Activated naive CD8-positive, alpha-beta T cell treated with anti-CD3 and anti-CD28 coated beads, Interleukin-2, amount 50 U/mL, for 24 hours (primary cell): ENCODE data around the gene LRRC70.
A peak's percentile ranks its signal among the peaks of the same experiment; 100 is the strongest.

Experiments used
- ATAC-seq: fragments of 150-1000 bp; cut with Tn5 transposase; one replicate; pipeline ENCODE4 v1.10.0; 2021
- DNase-seq: peaks from one replicate; pipeline ENCODE4 v3.0.0; 2021
- H3K27ac Mint-ChIP-seq: one replicate; pipeline ENCODE4 v1.8.0; 2021; ENCODE audit warnings: mild to moderate bottlenecking, mixed read lengths
- H3K27me3 Mint-ChIP-seq: one replicate; pipeline ENCODE4 v1.8.0; 2021; ENCODE audit warnings: mixed read lengths
- H3K36me3 Mint-ChIP-seq: one replicate; pipeline ENCODE4 v1.8.0; 2021; ENCODE audit warnings: low read depth, mixed read lengths
- H3K4me1 Mint-ChIP-seq: one replicate; pipeline ENCODE4 v1.8.0; 2021; ENCODE audit warnings: mixed read lengths
- H3K4me3 Mint-ChIP-seq: one replicate; pipeline ENCODE4 v1.8.0; 2021; ENCODE audit warnings: mild to moderate bottlenecking, moderate library complexity, mixed read lengths
- H3K9me3 Mint-ChIP-seq: one replicate; pipeline ENCODE4 v1.8.0; 2021; ENCODE audit warnings: mixed read lengths

LRRC70 gene, protein sequence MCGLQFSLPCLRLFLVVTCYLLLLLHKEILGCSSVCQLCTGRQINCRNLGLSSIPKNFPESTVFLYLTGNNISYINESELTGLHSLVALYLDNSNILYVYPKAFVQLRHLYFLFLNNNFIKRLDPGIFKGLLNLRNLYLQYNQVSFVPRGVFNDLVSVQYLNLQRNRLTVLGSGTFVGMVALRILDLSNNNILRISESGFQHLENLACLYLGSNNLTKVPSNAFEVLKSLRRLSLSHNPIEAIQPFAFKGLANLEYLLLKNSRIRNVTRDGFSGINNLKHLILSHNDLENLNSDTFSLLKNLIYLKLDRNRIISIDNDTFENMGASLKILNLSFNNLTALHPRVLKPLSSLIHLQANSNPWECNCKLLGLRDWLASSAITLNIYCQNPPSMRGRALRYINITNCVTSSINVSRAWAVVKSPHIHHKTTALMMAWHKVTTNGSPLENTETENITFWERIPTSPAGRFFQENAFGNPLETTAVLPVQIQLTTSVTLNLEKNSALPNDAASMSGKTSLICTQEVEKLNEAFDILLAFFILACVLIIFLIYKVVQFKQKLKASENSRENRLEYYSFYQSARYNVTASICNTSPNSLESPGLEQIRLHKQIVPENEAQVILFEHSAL

DNA sequence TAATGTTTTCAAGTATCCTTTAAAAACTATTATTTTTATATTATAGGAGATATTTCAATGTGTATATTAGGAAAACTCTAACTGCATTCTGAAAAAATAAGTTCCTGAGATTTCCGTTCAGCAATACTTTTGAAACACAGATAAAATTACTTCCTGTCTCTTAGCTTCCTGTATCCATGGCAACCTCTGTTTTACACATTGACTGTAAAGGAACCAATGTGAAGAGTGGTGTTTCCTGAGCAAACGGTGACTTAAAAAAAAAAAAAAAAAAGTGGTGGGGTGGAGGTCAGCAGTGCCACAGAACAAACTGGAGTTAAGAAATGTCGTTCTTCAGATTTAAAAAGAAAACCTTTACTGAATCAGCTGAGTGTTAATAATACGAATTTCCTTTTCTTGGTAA lies at the start of gene LRRC70:
TSS of gene LRRC70 (plus strand) at position 280 of the 400 bp plus-strand sequence. CDS start 620 bp downstream, outside the sequence.
- no peaks in the 10 kb centered on the region for H3K9me3 Mint-ChIP-seq
- ATAC-seq (peak; percentile 72), DNase-seq (no peak)
- H3K27ac Mint-ChIP-seq, result peak within 1 kb of the TSS; percentile 84
- peaks cover 26% of the 10 kb centered on the region for H3K36me3 Mint-ChIP-seq
- peak within 1 kb of the TSS; percentile 58 for H3K4me3 Mint-ChIP-seq
- H3K27me3 Mint-ChIP-seq, result no peaks in the 10 kb centered on the region
- peaks cover 37% of the 10 kb centered on the region for H3K4me1 Mint-ChIP-seq

DNA sequence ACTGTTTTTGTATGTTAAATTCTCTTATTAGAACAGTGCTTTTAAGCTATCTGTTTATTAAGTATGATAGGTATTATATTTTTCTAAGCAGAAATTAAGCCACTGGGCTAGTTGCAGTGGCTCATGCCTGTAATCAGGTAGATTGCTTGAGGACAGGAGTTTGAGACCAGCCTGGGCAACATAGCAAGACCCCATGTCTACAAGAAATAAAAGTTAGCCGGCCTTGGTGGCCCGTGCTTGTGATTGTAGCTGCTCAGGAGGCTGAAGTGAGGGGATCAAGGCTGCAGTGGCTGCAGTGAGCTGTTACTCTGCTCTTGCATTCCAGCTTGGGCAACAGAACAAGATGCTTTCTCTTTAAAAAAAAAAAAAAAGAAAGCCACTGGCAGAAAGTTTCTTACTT lies 45.0 kb upstream of the LRRC70 start:
- no peak overlapping the region for H3K27ac Mint-ChIP-seq
- H3K4me3 Mint-ChIP-seq, result no peak overlapping the region
- DNase-seq (no peak), ATAC-seq (no peak)
- H3K27me3 Mint-ChIP-seq, result no peaks in the 10 kb centered on the region
- no peaks in the 10 kb centered on the region for H3K9me3 Mint-ChIP-seq
- H3K36me3 Mint-ChIP-seq, result peaks cover 23% of the 10 kb centered on the region
- H3K4me1 Mint-ChIP-seq, result peaks cover 4% of the 10 kb centered on the region

DNA sequence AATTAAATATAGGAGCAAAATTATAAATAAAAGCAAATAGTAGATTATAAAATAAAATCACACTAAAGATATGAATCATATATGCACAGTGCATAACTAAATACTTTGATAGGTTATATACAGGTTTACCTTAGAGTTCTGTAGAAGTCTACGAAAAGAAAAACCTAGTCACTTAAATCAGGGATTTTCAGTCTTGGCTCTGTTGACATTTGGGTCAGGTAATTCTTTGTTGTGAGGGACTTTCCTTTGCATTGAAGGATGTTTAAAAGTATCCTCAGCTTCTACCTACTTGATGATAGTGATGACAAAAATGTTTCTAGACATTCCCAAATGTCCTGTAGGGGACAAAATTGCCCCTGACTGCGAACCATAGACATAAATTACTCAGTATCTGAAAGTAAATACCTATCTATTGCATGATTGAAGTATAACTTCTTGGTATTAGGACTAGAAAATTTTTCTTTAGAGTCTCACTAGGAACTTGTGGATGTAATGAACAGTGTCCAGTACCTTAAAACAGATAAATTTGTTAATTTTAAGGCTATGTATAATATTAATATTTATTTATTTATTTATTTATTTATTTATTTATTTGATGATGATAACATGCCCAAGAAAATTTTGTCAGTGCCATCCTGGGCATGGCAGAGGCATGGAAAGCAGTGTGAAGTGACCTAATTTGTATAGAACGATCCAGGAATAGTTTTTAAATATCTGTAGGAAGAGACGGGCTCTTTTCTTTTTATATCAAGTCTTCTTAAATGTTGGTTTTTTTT lies 44.0 kb upstream of the LRRC70 start:
- Mint-ChIP-seq H3K9me3 (no peaks in the 10 kb centered on the region), H3K4me1 (peaks cover 7% of the 10 kb centered on the region), H3K27ac (no peak overlapping the region), H3K36me3 (peaks cover 28% of the 10 kb centered on the region), H3K27me3 (no peaks in the 10 kb centered on the region), H3K4me3 (no peak overlapping the region)
- ATAC-seq, result no peak
- DNase-seq, result no peak

DNA sequence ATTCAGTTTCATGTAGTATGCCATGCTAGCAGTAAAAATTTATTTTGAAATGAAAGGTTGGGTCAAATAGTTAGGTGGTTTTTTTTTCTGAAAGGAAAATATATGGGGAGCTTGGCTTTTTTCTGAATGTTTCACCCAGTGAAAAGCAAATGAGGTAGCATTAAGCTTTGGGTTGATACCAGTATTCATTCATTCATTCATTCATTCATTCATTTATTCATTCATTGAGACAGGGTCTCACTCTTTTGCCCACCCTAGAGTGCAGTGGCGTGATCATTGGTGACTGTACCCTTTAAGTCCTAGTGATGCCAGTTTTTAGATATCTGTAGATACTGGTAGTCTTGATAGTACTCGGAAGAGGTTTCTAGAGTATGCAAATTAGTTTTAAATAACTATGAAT lies 42.4 kb upstream of the LRRC70 start:
- H3K4me3 Mint-ChIP-seq, result no peak overlapping the region

DNA sequence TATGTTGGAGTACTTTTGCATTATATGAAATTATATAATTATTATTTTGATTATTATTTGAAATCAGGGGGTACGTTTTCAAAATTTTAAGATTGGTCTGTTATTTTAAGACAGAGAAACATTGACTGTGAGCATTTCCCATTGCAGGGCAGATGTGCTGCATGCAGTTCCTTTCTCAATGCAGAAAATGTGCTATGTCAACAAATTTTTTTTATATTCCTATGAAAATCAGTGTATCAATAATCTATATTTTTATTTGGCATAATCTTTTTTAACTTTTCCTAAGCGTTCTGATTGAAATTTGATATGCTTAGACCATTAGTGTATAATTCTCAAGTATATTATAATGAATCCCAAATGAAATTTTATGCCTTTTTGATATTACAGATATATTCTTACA lies 41.8 kb upstream of the LRRC70 start:
- peaks cover 21% of the 10 kb centered on the region for H3K36me3 Mint-ChIP-seq
- no peak overlapping the region for H3K4me3 Mint-ChIP-seq
- ATAC-seq, result no peak
- no peaks in the 10 kb centered on the region for H3K27me3 Mint-ChIP-seq
- H3K27ac Mint-ChIP-seq, result no peak overlapping the region
- DNase-seq, result no peak
- H3K4me1 Mint-ChIP-seq, result peaks cover 7% of the 10 kb centered on the region
- H3K9me3 Mint-ChIP-seq, result no peaks in the 10 kb centered on the region

More for the DNA sequence above, 42.4 kb upstream of the LRRC70 start:
- peaks cover 7% of the 10 kb centered on the region for H3K4me1 Mint-ChIP-seq
- H3K27ac Mint-ChIP-seq, result no peak overlapping the region
- ATAC-seq (no peak), DNase-seq (no peak)
- peaks cover 26% of the 10 kb centered on the region for H3K36me3 Mint-ChIP-seq
- H3K27me3 Mint-ChIP-seq, result no peaks in the 10 kb centered on the region
- H3K9me3 Mint-ChIP-seq, result no peaks in the 10 kb centered on the region

DNA sequence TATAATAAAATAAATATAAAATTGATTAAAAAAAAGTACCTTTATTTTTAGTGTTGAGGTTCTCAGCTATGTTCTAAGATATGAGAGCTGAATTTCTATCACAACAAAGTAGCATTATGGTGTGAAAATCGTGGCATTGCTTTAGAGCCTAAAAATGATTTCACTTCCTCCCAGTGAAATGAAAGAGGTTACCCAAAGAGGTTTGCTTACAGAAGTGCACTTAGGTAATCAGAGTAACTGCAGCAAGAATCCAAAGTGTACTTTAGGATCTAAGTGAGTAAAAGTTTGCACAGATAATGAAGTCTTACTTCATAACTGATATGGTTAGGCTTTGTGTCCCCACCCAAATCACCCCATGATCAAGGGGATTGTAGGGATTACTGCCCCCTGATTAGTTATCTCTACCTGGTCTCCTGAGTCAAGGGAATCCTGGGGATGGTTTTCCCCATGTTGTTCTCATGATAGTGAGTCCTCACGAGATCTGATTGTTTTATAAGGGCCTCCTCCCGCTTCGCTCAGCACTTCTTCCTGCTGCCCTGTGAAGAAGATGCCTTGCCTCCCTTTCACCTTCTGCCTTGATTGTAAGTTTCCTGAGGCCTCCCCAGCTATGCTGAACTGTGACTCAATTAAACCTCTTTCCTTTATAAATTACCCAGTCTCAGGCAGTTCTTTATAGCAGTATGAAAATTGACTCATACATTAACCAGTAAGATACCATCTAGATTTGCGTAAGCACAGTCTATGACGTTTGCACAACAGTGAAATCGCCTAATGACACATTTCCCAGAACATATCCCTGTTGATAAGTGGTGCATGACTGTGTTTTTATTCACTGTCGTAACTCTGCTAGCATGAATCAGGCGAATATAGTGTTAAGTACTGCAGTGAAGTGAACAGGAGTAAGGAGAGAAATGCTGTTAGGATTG lies 40.3 kb upstream of the LRRC70 start:
- no peak for DNase-seq
- Mint-ChIP-seq H3K36me3 (peaks cover 21% of the 10 kb centered on the region), H3K9me3 (no peaks in the 10 kb centered on the region), H3K4me1 (peaks cover 7% of the 10 kb centered on the region), H3K27ac (peak overlapping the region; percentile 4), H3K27me3 (no peaks in the 10 kb centered on the region), H3K4me3 (no peak overlapping the region)
- ATAC-seq, result peak; percentile 81

DNA sequence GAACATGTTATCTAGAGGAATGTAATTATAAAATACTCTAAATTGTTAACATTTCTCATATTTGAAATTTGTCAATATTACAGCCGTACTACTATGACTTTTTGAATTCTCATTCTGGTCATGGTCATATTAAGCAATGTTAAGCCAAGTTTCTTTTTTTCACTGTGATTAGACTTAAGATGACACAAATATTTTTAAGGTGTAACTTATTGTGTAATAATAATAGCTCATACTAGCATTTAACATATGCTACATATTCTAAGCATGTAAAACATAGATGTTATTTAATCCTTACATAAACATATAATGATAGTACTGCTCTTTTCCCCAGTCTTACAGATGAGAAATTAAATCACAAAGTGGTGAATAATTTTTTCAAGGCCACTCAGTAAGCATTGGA lies 35.9 kb upstream of the LRRC70 start:
- H3K9me3 Mint-ChIP-seq, result peaks cover 5% of the 10 kb centered on the region
- H3K36me3 Mint-ChIP-seq, result peaks cover 42% of the 10 kb centered on the region
- no peak overlapping the region for H3K4me3 Mint-ChIP-seq
- H3K27ac Mint-ChIP-seq, result no peak overlapping the region
- no peak for DNase-seq
- ATAC-seq, result no peak
- no peaks in the 10 kb centered on the region for H3K27me3 Mint-ChIP-seq
- peaks cover 7% of the 10 kb centered on the region for H3K4me1 Mint-ChIP-seq

DNA sequence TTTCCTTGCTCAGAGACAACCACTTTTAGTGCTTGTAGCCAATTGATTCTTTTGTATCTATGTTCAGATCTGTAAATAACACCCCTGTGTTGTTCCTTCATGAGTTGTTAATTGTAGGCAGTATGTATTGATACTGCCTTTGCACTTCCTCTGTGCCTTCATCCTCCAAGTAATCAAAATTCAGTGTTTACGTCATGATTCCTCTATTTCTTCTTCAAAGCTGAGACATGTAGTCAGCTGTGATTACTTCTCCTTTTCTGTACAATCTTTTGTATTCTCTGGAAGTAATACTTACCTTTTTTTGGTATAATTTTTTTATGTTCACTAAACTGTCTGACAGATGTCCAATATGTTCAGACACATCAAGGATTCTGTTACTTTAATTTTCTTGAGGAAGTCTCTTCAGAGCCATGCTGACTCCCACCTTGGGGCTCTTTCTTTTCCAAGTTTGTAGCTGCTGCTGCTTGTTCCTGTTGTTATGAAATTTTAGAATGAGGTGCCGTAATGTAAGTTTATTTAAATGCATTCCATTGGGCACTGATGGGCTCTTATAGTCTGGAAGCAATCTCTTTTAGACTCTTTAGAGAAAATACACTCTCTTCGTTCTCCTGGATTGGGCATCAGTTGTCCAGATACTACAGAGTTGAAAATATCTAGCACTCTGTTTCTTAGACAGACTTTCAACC lies 30.5 kb upstream of the LRRC70 start:
- Mint-ChIP-seq H3K4me1 (no peaks in the 10 kb centered on the region), H3K4me3 (no peak overlapping the region), H3K27ac (no peak overlapping the region), H3K9me3 (peaks cover 5% of the 10 kb centered on the region), H3K36me3 (peaks cover 30% of the 10 kb centered on the region), H3K27me3 (no peaks in the 10 kb centered on the region)
- no peak for DNase-seq
- no peak for ATAC-seq

DNA sequence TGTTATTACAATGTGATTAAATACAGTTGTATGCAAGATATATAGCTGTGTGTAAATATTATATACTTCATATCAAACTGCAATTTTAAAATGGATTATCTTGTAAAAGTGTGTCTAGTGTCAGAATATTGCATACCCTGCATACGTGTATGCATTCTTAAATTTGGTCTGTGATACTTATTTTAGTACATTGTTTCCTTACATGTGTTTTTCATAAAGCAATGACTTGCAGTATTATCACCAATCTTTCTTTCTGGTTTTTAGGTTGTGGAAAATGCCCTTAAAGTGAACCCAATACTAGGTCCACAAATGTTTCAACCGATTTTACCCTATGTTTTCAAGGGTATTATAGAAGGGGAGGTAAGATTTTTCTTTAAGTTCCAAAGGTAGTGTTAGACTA lies 28.5 kb upstream of the LRRC70 start:
- no peak for DNase-seq
- Mint-ChIP-seq H3K36me3 (peaks cover 18% of the 10 kb centered on the region), H3K4me1 (no peaks in the 10 kb centered on the region), H3K4me3 (no peak overlapping the region), H3K9me3 (no peaks in the 10 kb centered on the region), H3K27ac (no peak overlapping the region), H3K27me3 (no peaks in the 10 kb centered on the region)
- ATAC-seq, result no peak

DNA sequence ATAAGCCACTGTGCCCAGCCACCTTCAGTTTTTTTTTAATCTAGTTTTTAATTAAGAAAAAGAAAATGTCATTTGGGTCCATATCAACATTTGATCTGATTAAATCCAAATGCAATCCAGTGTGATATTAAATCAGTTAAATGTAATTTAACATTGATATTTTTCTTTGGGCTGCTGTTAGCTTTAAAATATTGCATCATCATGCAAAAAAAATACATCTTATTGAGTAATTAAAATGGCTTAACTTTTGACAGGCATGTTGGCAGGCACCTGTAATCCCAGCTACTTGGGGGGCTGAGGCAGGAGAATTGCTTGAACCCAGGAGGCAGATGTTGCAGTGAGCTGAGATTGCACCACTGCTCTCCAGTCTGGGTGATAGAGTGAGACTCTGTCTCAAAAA lies 22.7 kb upstream of the LRRC70 start:
- H3K9me3 Mint-ChIP-seq, result no peaks in the 10 kb centered on the region
- H3K4me3 Mint-ChIP-seq, result no peak overlapping the region
- H3K4me1 Mint-ChIP-seq, result no peaks in the 10 kb centered on the region
- no peak overlapping the region for H3K27ac Mint-ChIP-seq
- no peak for DNase-seq
- no peak for ATAC-seq
- H3K36me3 Mint-ChIP-seq, result peaks cover 28% of the 10 kb centered on the region
- H3K27me3 Mint-ChIP-seq, result no peaks in the 10 kb centered on the region

DNA sequence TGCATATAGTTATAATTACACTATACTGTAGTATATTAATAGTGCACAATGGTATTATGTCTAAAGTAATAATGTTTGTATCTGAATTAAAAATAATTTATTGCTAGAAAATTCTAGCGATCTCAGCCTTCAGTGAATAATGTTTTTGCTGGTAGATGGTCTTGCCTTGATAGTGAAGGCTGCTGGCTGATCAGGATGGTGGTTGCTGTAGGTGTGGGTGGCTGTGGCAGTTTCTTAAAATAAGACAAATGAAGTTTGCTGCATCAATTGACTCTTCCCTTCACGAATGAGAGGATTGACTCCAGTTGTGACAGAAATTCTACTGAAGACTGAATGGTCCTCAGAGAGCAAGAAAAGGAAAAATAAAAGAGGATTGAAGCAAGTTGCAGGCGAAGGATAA lies 19.7 kb upstream of the LRRC70 start:
- DNase-seq, result no peak
- no peak overlapping the region for H3K4me3 Mint-ChIP-seq
- ATAC-seq, result no peak
- no peaks in the 10 kb centered on the region for H3K9me3 Mint-ChIP-seq
- peaks cover 40% of the 10 kb centered on the region for H3K36me3 Mint-ChIP-seq
- no peaks in the 10 kb centered on the region for H3K4me1 Mint-ChIP-seq
- H3K27me3 Mint-ChIP-seq, result no peaks in the 10 kb centered on the region
- no peak overlapping the region for H3K27ac Mint-ChIP-seq

DNA sequence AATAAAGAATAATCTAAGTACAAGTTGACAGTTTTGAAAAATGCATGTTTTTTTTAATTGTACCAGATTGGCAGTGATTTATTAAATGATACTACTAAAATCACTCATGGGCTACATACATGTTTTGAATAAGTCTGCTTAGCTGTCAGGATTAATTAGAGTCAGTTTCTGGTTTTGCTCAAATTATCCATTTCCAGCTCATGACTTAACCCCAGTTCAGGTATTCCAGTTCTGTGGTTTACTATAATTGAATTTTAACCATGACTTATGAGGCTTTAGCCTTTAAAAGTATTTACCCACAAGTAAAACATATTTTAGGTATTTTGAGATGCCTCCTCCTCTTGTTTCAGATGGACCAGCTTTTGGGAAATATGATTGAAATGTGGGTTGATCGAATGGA lies 17.8 kb upstream of the LRRC70 start:
- H3K27me3 Mint-ChIP-seq, result no peaks in the 10 kb centered on the region
- no peak overlapping the region for H3K4me3 Mint-ChIP-seq
- no peaks in the 10 kb centered on the region for H3K4me1 Mint-ChIP-seq
- ATAC-seq (no peak), DNase-seq (no peak)
- H3K27ac Mint-ChIP-seq, result no peak overlapping the region
- H3K9me3 Mint-ChIP-seq, result peaks cover 14% of the 10 kb centered on the region
- H3K36me3 Mint-ChIP-seq, result peaks cover 48% of the 10 kb centered on the region

DNA sequence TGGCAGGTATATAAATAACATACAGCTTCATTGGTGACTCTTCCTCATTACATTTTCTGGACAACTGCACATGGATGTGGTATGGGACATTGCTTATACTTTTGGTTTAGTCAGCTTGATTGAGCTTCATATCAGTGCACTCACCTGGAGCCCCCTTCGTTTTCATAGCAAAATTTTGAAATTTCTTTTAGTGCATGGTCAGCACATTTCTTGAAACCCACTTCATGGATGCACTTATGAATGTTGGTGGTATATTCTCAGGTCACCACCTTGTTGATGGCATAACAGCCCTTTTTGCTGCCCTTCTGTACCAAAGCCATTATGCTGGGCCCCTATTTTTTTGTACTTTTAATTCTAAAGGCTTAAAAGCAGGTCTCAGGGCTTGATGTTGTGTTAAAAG lies 16.7 kb upstream of the LRRC70 start:
- Mint-ChIP-seq H3K4me3 (no peak overlapping the region), H3K4me1 (no peaks in the 10 kb centered on the region), H3K27me3 (no peaks in the 10 kb centered on the region), H3K9me3 (peaks cover 20% of the 10 kb centered on the region), H3K36me3 (peaks cover 54% of the 10 kb centered on the region), H3K27ac (no peak overlapping the region)
- ATAC-seq (no peak), DNase-seq (no peak)

DNA sequence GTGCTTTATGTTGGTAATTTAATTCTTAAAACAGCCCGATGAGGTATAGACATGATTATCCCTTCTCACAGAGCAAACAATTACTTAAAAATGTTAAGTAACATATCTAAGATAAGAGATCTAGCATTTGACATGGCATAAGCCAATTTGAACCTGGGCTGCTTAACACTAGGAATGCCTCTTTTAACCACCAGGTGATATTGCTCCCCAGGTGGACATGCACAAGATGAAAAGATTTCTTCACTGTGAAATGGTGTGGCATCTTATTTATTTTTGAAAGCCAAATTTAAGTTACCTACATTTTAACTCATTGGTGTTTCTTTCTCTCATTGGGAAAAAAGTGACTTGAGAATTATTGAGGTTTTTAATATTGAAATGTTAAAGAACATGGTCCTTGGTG lies 15.8 kb upstream of the LRRC70 start:
- Mint-ChIP-seq H3K27ac (no peak overlapping the region), H3K36me3 (peaks cover 62% of the 10 kb centered on the region), H3K4me1 (no peaks in the 10 kb centered on the region), H3K27me3 (no peaks in the 10 kb centered on the region), H3K9me3 (peaks cover 24% of the 10 kb centered on the region), H3K4me3 (no peak overlapping the region)
- no peak for DNase-seq
- ATAC-seq, result no peak
